Stimulated activated CD8-positive, alpha-beta memory T cell treated with anti-CD3 and anti-CD28 coated beads, Interleukin-7, amount 100 ng/mL, for 4 hours (primary cell): ENCODE measurements around the gene SLC9A2.
A peak's percentile ranks its signal among the peaks of the same experiment; 100 is the strongest.

Experiments used
- DNase-seq, 2 donors: peaks; one replicate each; pipeline ENCODE4 v3.0.0-alpha.2; 2020; ENCODE audit warnings: low read depth in 2 of 2

The SLC9A2 gene

DNA sequence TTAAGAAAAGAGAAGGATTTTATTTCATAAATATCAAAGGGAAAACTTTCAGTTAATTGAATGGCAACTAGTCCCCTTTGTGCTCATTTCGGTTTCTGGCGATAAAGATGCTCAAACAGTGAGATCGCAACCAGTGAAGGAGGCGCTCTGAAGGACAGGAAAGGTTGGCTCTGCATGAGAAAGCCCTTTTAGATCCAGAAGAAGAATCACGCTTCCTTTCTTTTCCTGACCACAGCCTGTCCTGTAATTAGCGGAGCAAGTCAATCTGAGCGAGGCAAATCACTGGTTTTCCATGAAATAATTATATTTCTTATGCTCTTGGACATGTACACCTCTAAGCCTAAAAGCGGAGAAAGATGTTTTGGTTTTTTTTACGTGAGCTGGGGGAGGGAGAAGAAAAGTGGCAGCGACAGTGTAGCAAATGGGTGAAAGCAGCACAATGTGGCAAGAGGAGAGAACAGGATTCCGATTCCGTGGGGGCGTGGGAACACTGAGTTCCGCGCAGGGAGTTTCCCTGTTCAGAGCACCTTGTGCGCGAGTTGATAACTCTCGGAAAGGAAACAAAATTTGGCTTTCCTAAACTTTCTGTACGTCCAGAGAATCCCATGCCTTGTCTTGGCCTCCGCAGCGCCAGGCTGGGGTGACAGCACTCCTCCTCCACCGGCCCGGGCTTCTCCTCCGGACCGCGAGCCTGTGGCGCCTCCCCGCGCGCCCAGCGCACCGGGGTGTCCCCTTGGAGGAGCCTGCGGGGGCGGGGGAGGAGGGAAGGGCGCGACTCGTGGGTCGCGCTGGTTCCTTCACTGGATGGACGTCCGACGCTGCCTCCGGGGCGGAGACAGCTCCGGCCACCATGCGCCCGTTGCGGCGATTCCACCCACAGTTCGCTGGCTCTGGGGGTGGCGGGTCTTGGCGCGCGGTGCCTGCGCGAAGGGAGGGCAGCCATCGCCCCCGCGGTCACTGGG is 620 bp upstream of the SLC9A2 start:
- peak in 1 of 2 donors; percentile 25 for DNase-seq

DNA sequence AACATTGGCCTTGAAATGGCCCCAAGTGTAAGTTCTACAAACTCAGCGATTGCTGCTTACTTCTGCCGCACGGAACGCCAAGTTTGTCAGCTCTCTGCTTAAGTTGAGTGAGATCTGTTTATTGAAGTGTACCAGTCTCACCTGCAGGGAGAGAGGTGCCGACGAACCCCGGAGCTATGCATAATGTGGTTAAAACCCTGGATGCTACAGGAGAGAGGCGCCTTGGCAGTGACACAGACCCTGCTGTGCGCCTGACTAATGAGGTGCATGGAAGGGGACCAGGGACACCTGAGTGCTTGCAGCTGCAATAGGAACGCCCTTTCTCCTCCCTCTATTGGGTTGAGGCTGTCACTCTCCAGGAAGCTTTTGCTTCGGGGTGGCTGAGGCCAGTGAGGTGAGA is 979 bp downstream of the SLC9A2 start:
- no peak for DNase-seq

DNA sequence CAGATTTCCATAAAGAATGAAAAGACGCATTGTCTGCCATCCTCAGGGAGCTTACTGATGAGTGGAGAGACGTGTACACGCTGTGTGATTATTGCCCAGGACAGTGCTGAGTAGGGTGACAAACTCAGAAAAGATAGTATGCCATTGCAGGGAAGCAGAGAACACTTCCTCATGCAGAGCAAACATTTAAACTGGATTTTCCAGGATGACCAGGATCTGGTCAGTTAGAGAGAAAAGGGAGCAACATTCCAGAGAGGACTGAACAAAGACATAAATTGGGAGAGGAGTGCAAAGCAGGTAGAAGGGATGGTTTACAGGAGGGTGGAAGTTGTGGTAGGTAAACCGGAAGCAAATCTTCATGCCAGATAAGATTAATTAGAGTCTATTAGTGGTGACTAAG is 2.3 kb downstream of the SLC9A2 start:
- no peak for DNase-seq

DNA sequence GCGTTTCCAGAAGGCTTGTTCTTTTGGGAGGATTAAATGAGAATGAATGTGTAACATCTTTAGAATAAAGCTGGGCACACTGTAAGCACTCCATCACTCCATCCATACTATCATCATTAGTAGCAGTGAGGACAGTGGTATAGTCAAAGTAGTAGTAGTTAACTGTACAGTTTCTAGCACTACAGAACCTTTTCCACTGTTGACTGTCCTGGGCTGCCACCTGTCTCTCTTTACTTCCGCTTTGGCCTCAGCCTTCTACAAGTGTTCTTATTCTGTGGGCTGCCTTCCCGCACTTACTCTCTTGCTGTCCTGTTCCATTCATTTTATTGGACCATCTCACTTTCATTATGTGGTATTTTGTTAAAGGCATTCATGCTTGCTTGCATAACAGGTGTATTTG is 3.3 kb downstream of the SLC9A2 start:
- no peak for DNase-seq

DNA sequence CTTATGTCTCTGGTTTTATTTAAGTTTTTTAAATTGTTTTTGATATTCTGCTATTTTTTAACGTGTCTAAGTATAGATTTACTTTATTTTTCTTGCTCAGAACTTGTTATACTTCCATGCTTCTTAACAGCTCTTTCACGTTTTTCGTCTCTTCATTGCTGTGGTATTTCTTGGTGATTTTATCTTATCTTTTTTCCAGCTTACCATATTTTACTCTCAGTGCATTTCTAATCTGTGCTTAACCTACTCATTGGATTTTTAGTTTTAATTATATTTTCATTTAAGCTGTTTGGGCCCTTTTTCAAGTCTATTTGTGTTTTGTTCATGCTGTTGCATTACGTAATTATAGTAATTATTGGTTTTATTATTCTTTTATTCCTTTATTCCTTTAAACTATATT is 11.1 kb downstream of the SLC9A2 start:
- DNase-seq: no peak

DNA sequence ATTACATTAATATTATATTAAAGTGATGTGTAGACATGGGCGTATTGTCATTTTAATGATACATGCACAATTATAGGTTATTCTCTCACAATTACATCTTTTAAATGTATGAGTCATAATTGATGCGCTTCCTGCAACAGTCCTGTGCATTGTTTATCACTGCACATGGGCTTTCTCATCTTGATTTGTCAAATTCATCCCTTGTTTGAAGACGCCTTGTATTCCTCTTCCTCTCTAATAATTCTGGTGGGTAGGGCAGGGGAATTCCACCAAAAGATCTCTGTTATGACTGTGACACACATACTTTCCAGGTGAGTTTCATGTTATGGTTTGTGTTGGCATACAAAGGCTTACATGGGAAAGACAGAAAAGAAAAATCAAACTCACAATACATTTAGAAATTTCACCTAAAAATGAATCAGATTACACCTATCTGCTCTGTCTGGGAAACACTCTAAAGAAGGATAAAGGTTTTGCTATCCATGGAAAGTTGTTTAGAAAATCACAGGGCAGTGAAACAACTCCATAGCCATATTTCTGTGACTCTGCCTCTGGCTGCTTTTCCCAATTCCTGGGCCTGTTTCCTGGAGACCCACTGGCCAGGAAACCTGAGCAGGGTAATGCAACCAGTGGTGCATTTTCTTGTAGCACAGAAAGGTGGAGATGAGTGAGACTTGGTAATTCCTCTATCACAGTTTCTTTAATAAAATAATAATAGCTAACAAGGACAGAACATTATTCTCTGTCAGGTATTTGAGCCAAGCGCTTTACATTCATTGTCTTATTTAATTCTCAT is 13.2 kb downstream of the SLC9A2 start:
- no peak for DNase-seq

DNA sequence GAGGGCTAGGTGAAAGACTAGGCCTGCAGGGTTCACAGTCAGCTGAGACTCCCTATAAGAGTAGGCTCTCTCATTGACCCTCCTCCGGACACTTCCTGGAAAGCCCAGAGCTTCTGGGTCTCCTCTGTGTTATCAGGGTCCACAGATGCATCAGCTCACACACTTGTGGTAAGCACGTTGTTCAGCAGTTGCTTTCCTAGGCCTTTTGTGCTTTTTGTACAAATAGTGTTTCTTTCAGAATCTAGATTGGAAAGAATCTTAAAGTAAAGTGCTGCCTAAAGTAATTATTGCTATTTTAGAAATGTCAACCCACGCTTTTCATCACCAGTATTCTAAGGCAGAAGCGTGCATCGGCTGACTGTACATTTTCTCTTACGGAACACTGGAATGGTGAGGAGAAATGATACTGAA is 15.5 kb downstream of the SLC9A2 start:
- no peak for DNase-seq

DNA sequence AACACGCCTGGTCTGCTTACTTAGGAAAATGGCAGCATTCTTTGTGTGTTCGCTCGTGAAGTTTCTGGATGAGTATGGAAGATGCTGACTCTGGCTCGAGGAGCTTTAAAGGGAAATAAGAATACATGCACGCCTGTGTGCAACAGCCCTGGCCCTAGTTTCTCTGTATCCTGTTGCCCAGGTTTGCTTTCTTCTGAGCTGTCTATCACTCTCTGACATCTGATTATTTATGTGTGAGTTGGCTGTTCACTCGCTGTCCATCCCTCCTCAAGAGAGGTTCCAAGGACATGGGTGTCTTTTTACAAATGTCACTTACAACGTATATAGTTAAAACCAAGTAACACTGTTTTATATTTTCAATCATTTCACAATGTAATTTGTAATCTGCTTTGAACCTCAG is 16.0 kb downstream of the SLC9A2 start:
- no peak for DNase-seq

DNA sequence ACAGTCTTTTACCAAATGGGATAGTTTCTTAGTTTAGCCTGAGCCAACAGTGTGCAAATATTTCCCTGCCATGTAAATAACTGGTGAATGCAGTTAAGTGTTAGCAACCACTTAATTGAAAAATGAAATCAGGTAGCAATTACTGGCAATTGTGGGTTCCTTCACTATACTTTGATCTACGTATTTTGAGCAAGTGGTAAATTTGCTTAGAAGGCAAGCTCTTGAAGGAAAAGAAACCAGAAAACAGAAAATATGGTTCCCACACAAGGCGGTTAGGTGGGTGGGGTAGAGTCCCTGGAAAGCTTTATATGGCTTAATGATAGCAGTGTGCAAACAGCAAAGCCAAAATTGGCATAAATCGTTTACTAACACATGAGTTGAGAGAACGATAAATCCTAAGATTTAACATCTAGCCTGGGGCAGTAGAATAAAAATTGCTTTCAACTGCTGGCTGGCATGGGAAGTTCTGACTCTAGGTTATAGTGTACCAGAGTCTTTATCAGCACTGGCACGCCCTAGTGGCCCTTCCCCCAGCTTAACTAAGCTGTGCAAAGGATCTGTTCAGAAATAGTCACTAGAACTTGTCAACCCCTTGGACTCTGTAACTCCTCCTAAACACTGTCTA is 17.0 kb downstream of the SLC9A2 start:
- DNase-seq: no peak

DNA sequence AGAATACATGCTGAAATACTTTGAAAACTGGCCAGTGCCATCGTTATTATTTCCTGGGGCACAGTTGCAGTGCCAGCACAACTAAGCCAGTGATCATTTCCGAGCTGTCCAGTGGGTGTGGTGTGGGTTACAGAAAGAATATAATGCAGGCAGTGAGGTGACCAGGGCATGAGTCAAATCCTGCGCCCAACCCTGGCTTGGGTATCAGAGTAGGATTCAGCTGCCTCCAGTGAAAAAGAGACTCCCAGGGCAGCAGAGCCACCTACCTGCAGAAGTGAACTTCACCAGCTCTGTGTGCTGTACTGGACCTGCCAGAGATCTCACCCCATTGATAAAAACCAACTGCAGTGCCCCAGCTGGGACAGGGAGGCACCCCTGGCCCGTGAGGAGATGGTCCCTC is 18.0 kb downstream of the SLC9A2 start:
- DNase-seq: no peak

DNA sequence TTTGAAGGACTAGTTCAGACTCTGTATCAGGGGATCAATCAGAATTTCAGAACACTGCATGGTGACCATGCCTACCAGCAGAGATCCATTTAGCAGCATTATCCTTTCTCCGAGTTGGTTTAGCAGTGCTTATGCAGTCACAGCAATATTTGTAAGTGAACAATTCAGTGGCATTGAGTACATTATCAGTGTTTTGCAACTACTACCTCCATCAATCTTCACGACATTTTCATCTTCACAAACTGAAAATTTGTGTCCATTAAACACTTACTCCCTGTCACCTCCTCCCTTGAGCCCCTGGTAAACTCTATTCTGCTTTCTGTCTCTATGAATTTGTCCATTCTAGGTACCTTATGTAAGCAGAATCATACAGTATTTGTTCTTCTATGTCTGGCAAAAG is 20.1 kb downstream of the SLC9A2 start:
- DNase-seq: no peak

DNA sequence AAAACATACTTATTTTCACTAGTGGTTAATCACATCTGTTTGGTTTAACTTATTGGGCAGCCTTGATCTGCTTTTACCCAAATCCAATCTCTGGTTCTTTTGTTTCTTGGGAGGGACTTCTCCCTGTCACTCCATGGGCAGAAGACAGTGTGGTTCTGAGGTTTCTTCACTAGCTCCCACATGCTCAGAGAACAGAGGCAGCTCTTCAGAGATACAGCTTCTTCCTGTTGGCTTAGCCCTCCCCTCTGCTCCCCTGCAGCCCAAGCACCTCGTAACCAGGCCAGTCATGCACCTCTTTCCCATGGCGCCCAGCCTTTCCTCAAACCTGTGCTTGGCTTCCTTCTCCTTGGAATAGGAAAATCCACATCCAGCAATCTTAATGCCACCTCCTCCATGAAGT is 32.8 kb downstream of the SLC9A2 start:
- no peak for DNase-seq

DNA sequence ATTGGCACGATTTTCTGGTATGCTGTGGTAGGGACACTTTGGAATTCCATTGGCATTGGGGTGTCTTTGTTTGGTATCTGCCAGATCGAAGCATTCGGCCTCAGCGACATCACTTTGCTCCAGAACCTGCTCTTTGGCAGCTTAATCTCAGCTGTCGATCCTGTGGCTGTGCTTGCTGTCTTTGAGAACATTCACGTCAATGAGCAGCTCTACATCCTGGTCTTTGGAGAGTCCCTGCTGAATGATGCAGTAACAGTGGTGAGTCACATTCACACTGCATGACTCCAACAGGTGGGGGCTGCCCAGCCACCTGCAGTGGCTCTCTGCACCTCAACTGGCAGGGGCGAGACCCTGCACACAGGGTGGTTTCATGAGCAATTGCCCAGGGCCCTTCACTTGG is 38.4 kb downstream of the SLC9A2 start:
- peak in 1 of 2 donors; percentile 6 for DNase-seq

DNA sequence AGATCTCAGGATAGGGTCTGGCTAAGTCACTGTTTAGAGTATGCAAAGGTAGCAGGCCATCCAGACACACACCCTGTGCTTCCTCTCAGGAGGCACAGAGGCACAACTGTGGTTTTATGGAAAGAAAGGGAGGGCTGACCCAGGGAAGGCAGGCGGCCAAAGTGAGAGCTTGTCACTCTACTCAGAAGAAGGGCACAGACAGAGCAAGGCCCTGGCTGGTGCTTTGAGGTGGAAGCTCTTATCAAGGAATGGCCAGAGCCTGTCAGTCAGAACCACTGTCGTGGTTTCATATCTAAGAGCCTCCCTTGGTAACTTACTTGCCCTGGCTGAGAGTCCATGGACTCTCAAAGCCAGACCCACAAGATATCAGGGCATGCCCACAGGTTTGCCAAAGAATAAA is 40.7 kb downstream of the SLC9A2 start:
- no peak for DNase-seq

DNA sequence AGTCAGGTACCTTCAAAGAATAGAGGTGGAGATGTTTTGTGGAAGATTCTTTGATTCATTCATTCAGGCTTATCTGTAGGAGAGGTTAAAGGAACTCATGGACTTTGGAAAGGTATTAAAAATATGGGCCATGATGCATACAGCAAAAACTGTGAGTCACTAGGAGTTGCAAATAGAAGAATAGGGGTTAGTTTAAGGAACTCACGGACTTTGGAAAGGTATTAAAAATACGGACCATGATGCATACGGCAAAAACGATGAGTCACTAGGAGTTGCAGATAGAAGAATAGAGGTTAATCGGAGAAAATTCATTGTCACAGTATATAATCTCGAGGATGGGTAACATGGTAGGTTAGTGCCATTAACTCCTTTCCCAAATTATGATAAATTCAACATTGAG is 41.2 kb downstream of the SLC9A2 start:
- no peak for DNase-seq

DNA sequence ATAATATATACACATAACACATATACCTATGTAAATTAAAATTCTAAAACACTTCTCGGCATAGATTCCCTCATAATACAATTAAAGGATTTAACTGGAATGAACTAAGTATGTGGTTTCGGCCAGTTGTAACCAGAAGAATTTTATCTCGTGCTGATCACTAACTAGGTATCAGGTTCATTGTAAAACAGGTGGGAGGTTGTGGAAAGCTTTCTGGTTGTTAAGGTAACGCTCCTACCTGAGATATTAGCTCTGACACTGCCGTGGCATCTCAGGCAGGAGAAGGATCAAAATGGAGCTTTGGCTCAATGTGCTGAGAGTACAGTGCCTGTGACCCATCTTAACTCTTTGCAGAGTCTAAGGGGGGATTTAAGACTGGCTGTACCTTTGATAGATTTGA is 42.5 kb downstream of the SLC9A2 start:
- no peak for DNase-seq

DNA sequence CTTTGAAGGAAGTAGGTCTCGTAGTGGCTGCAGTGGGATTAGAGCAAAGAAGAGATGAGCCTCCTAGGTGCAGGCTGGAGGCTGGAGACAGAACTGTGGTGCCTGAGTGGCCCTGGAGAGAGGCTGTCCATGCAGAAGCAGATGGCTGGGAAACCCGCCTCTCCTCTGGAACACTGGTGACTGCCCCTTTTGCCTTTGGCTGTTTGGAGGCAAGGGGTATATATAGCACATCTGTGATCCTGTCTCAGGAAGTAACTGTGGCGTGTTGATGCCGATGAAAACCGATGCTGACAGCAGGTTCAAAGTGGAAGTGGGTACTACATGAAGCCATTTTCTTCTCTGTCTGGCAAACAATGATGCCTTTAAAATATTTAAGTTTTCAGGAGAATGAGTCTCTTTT is 43.5 kb downstream of the SLC9A2 start:
- no peak for DNase-seq

DNA sequence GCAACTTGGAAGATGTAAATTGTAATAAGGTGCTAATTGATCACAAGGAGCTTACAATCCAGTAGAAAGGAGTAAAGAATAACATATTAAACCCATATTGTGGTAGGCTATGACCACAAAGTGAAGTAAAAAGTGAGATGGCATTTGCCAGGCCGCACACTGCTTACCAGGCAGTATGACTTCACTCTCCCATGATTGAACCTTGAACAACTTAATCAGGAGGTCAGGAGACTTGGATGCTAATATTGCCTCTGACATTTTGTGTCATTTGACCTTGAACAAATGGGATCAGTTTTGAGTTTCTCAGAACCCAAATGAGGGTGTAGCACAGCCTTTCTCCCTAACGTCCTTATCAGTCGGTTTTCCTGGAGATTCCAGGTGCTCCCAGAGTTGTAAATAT is 44.0 kb downstream of the SLC9A2 start:
- DNase-seq: no peak

DNA sequence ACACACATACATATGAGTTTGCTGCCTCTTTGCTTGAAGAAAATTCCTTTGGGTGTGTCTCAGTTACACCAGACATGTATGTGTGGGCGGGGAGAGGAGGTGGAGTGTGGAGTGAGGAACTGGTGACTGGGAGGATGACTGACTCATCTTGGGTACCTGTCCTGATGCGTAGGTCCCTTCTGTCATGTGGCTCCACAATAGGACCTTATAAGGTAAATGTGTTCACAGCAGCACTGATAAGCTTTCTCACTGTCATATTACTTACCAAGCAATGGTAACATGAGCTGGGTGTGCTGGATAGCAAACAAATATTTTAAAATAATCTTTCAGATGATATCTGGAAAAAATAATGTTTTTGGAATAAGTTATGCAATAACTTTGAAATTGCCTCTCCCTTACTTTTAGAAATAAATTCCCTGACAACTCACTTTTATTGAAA is 45.1 kb downstream of the SLC9A2 start:
- DNase-seq: peak; percentile 42 to 49

DNA sequence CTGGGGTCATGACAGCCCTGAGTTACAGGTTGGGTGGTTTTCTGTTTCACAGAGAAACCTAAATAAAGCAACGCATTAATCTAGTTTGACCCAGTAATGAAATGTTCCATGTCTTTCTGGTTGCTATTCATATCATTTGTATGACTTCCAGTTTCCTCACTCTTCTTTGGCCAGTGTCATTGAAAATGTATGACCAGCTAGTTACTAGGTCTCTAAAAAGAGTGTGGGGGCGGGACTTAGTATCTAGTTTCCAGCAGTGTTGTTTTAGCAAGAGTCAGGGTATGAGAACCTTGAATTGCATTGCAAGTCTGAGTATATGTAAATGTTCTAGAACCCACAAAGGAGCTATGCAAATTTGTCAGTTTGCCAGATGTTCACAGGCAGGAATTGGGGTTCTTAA is 47.7 kb downstream of the SLC9A2 start:
- DNase-seq: no peak

DNA sequence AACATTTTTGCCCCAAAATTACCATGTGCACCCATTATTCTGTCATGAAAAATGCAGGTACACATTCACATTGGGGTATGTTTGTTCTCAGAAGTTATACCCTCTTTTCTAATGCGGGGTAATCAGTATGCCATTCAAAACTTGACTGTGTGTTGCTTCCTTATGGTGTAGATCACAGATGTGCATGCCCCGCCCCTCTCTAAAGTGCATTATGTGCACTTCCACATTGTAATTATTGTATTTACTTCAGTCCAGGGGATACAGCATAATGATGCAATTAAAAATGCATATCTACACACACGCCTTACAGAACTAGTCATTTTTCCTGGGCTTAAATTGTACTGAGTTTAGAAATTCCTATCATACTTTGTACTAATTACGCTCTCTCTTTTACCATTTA is 48.8 kb downstream of the SLC9A2 start:
- DNase-seq: no peak

DNA sequence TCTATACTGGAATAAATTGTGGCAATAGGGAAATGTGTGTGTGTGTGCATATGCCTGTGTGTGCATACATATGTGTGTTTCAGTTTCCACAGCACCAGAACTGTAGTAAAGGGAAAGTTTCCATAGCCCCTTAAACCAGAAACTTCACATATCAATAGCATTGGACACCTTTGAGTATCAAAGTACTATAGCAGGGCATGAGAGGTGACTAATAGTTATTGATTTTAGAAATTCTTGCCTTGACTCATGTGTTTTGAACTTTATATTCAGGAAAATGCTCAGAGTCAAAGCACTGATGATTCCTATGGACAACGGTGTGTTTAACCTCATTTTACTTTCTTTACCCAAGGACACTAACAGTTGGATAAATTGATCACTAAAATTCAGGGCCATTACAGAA is 50.0 kb downstream of the SLC9A2 start:
- DNase-seq: no peak
